Astrocyte (in vitro differentiated cells and primary cell): ENCODE measurements around the gene CDHR5. TPM values are rescaled to one million over a fixed set of nuclear protein-coding genes. Genes with fewer than 3 reads are reported as not detected.

ENCODE experiments used
- DNase-seq: peaks from one replicate; pipeline ENCODE4 v3.0.0-alpha.2; 2010; ENCODE audit warnings: low read depth
- FAIRE-seq: peaks from 2 replicates; lab custom pipeline; 2011; peaks lifted over from hg19 to GRCh38; lab: Jason Lieb, UNC
- H2AFZ ChIP-seq: 2 replicates; pipeline ENCODE4 v1.6.0; 2012; ENCODE audit warnings: low read depth, low read length, inconsistent platforms
- H3K27ac ChIP-seq: 2 replicates; pipeline ENCODE4 v1.5.1; 2011; ENCODE audit warnings: low read depth, low read length, inconsistent platforms
- H3K27me3 ChIP-seq: 2 replicates; pipeline ENCODE4 v1.6.0; 2011; ENCODE audit warnings: low read length, inconsistent platforms; ENCODE audit not compliant: insufficient read depth
- H3K36me3 ChIP-seq: 2 replicates; pipeline ENCODE4 v1.5.1; 2011; ENCODE audit warnings: low read length, inconsistent platforms; ENCODE audit not compliant: insufficient read depth
- H3K4me1 ChIP-seq: 2 replicates; pipeline ENCODE4 v1.5.1; 2011; ENCODE audit warnings: low read length, inconsistent platforms; ENCODE audit not compliant: insufficient read depth
- H3K4me2 ChIP-seq: 2 replicates; pipeline ENCODE4 v1.6.0; 2012; ENCODE audit warnings: low read length, inconsistent platforms
- H3K4me3 ChIP-seq: 2 replicates; pipeline ENCODE4 v1.5.1; 2011; ENCODE audit warnings: low read depth, mild to moderate bottlenecking, low read length, inconsistent platforms; ENCODE audit not compliant: insufficient read depth
- H3K79me2 ChIP-seq: 2 replicates; pipeline ENCODE4 v1.6.0; 2012; ENCODE audit warnings: mild to moderate bottlenecking, low read length, inconsistent platforms; ENCODE audit not compliant: insufficient read depth
- H3K9ac ChIP-seq: 2 replicates; pipeline ENCODE4 v1.6.0; 2012; ENCODE audit warnings: mild to moderate bottlenecking, low read length, inconsistent platforms
- H3K9me3 ChIP-seq: 2 replicates; pipeline ENCODE4 v1.5.1; 2012; ENCODE audit warnings: low read depth, mild to moderate bottlenecking, low read length, inconsistent platforms; ENCODE audit not compliant: insufficient read depth
- H4K20me1 ChIP-seq: 2 replicates; pipeline ENCODE4 v1.6.0; 2012; ENCODE audit warnings: low read length, inconsistent platforms; ENCODE audit not compliant: insufficient read depth
- H3K27ac Mint-ChIP-seq: one replicate; pipeline ENCODE4 v1.8.0; 2021; ENCODE audit warnings: mild to moderate bottlenecking, mixed read lengths; ENCODE audit not compliant: unreplicated experiment
- H3K27me3 Mint-ChIP-seq: one replicate; pipeline ENCODE4 v1.8.0; 2021; ENCODE audit warnings: low read depth, mixed read lengths; ENCODE audit not compliant: unreplicated experiment
- H3K36me3 Mint-ChIP-seq: one replicate; pipeline ENCODE4 v1.8.0; 2021; ENCODE audit warnings: low read depth, mixed read lengths; ENCODE audit not compliant: unreplicated experiment
- H3K4me1 Mint-ChIP-seq: one replicate; pipeline ENCODE4 v1.8.0; 2021; ENCODE audit warnings: low read depth, mixed read lengths; ENCODE audit not compliant: unreplicated experiment
- H3K4me3 Mint-ChIP-seq: one replicate; pipeline ENCODE4 v1.8.0; 2021; ENCODE audit warnings: mild to moderate bottlenecking, moderate library complexity, mixed read lengths; ENCODE audit not compliant: unreplicated experiment
- H3K9me3 Mint-ChIP-seq: one replicate; pipeline ENCODE4 v1.8.0; 2021; ENCODE audit warnings: mild to moderate bottlenecking, mixed read lengths; ENCODE audit not compliant: unreplicated experiment
- EZH2 ChIP-seq: IDR thresholded peaks from 2 replicates; pipeline ENCODE4 v1.6.1; 2012; ENCODE audit warnings: mild to moderate bottlenecking, low read length, inconsistent platforms; ENCODE audit not compliant: insufficient read depth
- total RNA-seq: library from RNA; stranded (reverse); gene quantifications from 2 replicates; pipeline ENCODE4 v1.2.1, GENCODE V29; 2021
- TF ChIP-seq, protein P1 (sequence below): IDR thresholded peaks from 2 replicates; pipeline ENCODE4 v1.5.1; 2011; ENCODE audit warnings: low read depth, mild to moderate bottlenecking, inconsistent platforms, low read length, moderate library complexity; ENCODE audit not compliant: insufficient read depth

CDHR5 gene
- total RNA-seq, 1 donor from 2014 or later: not detected

DNA sequence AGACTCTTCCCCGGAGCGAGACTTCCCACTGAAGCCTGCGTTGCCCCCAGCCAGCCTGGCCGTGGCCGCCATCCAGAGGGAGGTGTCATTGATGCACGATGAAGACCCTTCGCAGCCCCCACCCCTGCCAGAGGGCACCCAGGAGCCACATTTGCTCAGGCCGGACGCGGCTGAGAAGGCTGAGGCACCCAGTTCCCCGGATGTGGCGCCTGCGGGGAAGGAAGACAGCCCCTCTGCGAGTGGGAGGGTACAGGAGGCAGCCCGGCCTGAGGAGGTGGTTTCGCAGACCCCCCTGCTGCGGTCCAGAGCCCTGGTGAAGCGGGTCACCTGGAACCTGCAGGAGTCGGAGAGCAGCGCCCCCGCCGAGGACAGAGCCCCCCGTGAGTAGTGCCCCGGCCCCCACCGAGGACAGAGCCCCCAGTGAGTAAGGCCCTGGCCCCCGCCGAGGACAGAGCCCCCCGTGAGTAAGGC is 15.4 kb downstream of the CDHR5 start:
- no peak overlapping the region for H3K4me3 Mint-ChIP-seq
- Histone ChIP-seq H3K27me3 (no peaks in the 10 kb centered on the region), H3K9ac (no peak overlapping the region), H2AFZ (no peak overlapping the region), H4K20me1 (peaks cover 72% of the 10 kb centered on the region), H3K4me1 (peaks cover 4% of the 10 kb centered on the region), H3K9me3 (no peaks in the 10 kb centered on the region), H3K4me3 (no peak overlapping the region), H3K27ac (no peak overlapping the region), H3K4me2 (no peak overlapping the region), H3K79me2 (peaks cover 14% of the 10 kb centered on the region), H3K36me3 (peaks cover 27% of the 10 kb centered on the region)
- TF ChIP-seq, protein P1, sequence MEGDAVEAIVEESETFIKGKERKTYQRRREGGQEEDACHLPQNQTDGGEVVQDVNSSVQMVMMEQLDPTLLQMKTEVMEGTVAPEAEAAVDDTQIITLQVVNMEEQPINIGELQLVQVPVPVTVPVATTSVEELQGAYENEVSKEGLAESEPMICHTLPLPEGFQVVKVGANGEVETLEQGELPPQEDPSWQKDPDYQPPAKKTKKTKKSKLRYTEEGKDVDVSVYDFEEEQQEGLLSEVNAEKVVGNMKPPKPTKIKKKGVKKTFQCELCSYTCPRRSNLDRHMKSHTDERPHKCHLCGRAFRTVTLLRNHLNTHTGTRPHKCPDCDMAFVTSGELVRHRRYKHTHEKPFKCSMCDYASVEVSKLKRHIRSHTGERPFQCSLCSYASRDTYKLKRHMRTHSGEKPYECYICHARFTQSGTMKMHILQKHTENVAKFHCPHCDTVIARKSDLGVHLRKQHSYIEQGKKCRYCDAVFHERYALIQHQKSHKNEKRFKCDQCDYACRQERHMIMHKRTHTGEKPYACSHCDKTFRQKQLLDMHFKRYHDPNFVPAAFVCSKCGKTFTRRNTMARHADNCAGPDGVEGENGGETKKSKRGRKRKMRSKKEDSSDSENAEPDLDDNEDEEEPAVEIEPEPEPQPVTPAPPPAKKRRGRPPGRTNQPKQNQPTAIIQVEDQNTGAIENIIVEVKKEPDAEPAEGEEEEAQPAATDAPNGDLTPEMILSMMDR: no peak
- TF ChIP-seq EZH2: no peak
- H3K27me3 Mint-ChIP-seq: no peaks in the 10 kb centered on the region
- H3K4me1 Mint-ChIP-seq: peaks cover 5% of the 10 kb centered on the region
- no peaks in the 10 kb centered on the region for H3K9me3 Mint-ChIP-seq
- H3K27ac Mint-ChIP-seq: peak overlapping the region; percentile 41
- peaks cover 17% of the 10 kb centered on the region for H3K36me3 Mint-ChIP-seq
- no peak for FAIRE-seq
- DNase-seq: no peak

DNA sequence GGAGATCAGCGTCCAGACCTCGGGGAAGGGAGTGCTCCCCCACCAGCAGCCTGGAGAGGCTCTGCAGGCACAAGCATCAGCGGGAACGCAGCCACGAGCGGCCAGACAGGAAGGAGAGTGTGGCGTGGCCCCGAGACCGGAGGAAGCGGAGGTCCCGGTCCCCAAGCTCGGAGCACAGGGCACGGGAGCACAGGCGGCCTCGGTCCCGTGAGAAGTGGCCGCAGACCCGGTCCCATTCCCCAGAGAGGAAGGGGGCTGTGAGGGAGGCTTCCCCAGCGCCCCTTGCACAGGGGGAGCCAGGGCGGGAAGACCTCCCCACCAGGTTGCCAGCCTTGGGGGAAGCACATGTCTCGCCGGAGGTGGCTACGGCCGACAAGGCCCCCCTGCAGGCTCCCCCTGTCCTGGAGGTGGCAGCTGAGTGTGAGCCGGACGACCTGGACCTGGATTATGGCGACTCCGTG is 15.9 kb downstream of the CDHR5 start:
- TF ChIP-seq EZH2: no peak
- TF ChIP-seq, protein P1: no peak
- FAIRE-seq (no peak), DNase-seq (no peak)
- H3K9ac ChIP-seq: no peak overlapping the region
- Mint-ChIP-seq H3K4me1 (peaks cover 5% of the 10 kb centered on the region), H3K4me3 (no peak overlapping the region), H3K27me3 (no peaks in the 10 kb centered on the region), H3K9me3 (no peaks in the 10 kb centered on the region), H3K36me3 (peaks cover 16% of the 10 kb centered on the region), H3K27ac (peak overlapping the region; percentile 41)
- H3K27me3 ChIP-seq: no peaks in the 10 kb centered on the region
- no peak overlapping the region for H3K27ac ChIP-seq
- H3K4me1 ChIP-seq: peaks cover 4% of the 10 kb centered on the region
- no peak overlapping the region for H3K4me3 ChIP-seq
- H3K36me3 ChIP-seq: peaks cover 31% of the 10 kb centered on the region
- no peak overlapping the region for H2AFZ ChIP-seq
- peaks cover 14% of the 10 kb centered on the region for H3K79me2 ChIP-seq
- peaks cover 72% of the 10 kb centered on the region for H4K20me1 ChIP-seq
- no peak overlapping the region for H3K4me2 ChIP-seq
- no peaks in the 10 kb centered on the region for H3K9me3 ChIP-seq

DNA sequence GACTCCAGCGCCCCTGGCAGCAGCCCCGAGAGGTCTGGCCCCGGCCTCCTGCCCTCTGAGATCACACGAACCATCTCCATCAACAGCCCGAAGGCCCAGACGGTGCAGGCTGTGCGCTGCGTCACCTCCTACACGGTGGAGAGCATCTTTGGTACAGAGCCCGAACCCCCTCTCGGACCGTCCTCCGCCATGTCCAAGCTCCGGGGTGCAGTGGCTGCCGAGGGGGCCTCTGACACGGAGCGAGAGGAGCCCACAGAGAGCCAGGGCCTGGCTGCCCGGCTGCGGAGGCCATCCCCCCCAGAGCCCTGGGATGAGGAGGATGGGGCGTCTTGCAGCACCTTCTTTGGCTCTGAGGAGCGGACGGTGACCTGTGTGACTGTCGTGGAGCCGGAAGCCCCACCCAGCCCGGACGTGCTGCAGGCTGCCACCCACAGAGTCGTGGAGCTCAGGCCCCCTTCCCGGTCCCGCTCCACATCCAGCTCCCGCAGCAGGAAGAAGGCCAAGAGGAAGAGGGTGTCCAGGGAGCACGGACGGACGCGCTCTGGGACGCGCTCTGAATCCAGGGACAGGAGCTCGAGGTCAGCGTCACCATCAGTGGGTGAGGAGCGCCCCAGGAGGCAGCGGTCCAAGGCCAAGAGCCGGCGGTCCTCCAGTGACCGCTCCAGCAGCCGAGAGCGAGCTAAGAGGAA is 16.6 kb downstream of the CDHR5 start:
- Histone ChIP-seq H3K4me2 (no peak overlapping the region), H3K4me3 (no peak overlapping the region), H3K36me3 (peaks cover 36% of the 10 kb centered on the region), H3K27ac (no peak overlapping the region), H3K4me1 (peaks cover 4% of the 10 kb centered on the region), H3K27me3 (no peaks in the 10 kb centered on the region), H3K79me2 (peaks cover 14% of the 10 kb centered on the region), H2AFZ (no peak overlapping the region), H4K20me1 (peaks cover 69% of the 10 kb centered on the region), H3K9ac (no peak overlapping the region), H3K9me3 (no peaks in the 10 kb centered on the region)
- Mint-ChIP-seq H3K4me1 (peaks cover 5% of the 10 kb centered on the region), H3K27me3 (no peaks in the 10 kb centered on the region), H3K4me3 (no peak overlapping the region), H3K9me3 (no peaks in the 10 kb centered on the region), H3K27ac (no peak overlapping the region), H3K36me3 (peaks cover 16% of the 10 kb centered on the region)
- no peak for TF ChIP-seq EZH2
- TF ChIP-seq, protein P1: no peak
- DNase-seq (no peak), FAIRE-seq (no peak)
